T47D (cell line): ENCODE results near the gene TMEM233.

Experiments used
- DNase-seq, 2 experiments: peaks; one replicate each; pipeline versions ENCODE4 v3.0.0 to v3.0.0-alpha.2; 2011 to 2012; ENCODE audit warnings: low read depth in 1 of 2, low spot score in 1 of 2
- JUND ChIP-seq: IDR thresholded peaks from 2 replicates; pipeline ENCODE4 v1.6.1; 2012; ENCODE audit warnings: low read depth
- in situ Hi-C: cut with HindIII; loops from 2 replicates; pipeline ENCODE4 v1.10.0; 2016; ENCODE audit warnings: low sequenced_read_pairs, low pct_unique_long_range_greater_than_20kb

Gene TMEM233

DNA sequence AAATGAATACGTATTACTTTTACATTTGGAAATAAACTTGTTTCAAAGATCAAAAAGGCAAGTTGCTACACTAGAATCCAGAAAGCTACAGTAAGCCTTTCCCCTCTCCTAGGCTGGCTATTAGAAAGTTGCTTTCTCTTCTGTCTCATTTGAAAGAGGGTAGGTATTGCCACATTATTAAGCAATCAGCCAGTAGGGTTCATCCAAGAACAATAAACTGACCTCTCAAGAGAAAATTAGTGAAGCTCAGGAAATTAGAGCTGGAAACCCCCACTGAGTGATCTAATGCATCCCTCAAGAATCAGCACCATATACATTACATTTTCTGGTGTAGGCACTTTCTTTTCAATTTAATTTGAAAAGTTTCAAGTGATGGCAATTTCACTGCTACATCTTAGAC, 4.5 kb upstream of the TMEM233 start:
- DNase-seq: no peak
- in situ Hi-C loops: no loop called here
- TF ChIP-seq JUND: no peak

DNA sequence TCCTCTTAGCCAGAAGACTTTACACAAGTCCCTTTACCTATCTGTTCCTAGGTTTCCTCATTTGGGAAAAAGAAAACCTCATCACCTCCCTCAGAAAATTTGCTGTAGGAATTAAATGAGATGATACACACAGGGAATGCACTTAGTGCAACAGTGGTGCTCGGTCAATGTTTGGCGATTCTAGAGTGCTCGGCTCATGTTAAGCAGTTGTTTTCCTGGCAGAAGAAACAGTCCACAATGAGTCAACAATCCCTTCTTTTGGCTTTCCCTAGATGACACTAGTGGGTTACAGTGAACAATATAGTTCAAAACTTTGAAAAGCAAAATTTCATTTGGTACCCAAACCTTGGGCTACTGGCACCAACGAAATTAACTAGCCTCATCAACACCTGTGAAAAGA, 3.9 kb upstream of the TMEM233 start:
- in situ Hi-C loops: no loop called here
- DNase-seq: no peak
- no peak for TF ChIP-seq JUND

DNA sequence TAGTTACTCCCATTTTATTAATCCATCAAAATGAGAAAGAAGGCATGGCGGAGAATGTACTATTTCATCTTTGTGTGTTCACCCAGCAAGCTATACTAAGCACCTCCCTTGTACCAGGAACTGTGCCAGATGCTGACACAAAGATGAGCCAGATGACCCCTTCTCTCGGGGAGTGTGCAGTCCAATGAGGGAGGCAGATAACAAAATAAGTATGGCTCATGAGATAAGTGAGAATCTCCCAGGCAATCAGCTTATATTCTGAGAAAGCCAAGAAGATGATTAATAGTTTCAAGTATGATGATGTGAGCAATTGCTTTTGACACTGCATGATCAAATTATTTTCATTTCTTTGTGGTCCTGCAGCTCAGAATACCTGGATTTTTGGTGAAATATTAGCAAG, 1.3 kb upstream of the TMEM233 start:
- no peak for TF ChIP-seq JUND
- no peak for DNase-seq
- in situ Hi-C loops: no loop called here

DNA sequence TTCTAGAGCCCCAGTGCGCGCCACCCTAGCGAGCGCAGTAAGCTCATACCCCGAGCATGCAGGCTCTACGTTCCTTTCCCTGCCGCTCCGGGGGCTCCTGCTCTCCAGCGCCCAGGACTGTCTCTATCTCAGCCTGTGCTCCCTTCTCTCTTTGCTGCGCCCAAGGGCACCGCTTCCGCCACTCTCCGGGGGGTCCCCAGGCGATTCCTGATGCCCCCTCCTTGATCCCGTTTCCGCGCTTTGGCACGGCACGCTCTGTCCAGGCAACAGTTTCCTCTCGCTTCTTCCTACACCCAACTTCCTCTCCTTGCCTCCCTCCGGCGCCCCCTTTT, 791 bp downstream of the TMEM233 start:
- no peak for TF ChIP-seq JUND
- DNase-seq: no peak
- in situ Hi-C loops: no loop called here

DNA sequence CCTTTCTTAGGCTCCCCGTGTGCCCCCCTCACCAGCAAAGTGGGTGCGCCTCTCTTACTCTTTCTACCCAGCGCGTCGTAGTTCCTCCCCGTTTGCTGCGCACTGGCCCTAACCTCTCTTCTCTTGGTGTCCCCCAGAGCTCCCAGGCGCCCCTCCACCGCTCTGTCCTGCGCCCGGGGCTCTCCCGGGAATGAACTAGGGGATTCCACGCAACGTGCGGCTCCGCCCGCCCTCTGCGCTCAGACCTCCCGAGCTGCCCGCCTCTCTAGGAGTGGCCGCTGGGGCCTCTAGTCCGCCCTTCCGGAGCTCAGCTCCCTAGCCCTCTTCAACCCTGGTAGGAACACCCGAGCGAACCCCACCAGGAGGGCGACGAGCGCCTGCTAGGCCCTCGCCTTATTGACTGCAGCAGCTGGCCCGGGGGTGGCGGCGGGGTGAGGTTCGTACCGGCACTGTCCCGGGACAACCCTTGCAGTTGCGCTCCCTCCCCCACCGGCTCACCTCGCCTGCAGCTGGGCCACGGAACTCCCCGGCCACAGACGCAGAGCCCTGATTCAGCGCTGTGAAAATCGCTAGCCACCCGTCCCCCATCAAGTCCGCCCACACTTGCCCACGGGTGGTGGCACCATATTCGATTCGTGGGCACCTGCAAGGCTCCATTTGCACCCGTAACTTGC, 1.3 kb downstream of the TMEM233 start:
- DNase-seq: no peak
- in situ Hi-C loops: no loop called here
- TF ChIP-seq JUND: no peak

DNA sequence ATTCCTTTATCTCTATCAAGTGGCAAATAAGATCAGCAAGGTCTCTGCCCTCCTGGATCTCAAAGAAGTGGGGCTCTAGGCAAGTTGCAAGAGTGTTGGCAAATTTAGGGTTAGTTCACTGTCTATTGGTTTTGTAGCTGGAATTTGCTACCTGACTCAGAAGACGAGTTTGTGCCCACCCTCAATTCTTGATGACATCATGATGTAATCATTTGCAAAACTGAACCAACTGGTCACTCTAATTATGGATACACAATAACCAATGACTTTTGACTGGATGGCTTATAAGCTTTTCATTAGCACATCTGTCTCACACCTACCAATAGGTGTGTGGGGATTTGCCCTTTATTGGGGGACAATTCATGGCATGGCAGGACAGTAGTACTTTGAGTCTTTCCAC, 4.6 kb downstream of the TMEM233 start:
- DNase-seq: no peak
- TF ChIP-seq JUND: no peak
- in situ Hi-C loops: no loop called here

DNA sequence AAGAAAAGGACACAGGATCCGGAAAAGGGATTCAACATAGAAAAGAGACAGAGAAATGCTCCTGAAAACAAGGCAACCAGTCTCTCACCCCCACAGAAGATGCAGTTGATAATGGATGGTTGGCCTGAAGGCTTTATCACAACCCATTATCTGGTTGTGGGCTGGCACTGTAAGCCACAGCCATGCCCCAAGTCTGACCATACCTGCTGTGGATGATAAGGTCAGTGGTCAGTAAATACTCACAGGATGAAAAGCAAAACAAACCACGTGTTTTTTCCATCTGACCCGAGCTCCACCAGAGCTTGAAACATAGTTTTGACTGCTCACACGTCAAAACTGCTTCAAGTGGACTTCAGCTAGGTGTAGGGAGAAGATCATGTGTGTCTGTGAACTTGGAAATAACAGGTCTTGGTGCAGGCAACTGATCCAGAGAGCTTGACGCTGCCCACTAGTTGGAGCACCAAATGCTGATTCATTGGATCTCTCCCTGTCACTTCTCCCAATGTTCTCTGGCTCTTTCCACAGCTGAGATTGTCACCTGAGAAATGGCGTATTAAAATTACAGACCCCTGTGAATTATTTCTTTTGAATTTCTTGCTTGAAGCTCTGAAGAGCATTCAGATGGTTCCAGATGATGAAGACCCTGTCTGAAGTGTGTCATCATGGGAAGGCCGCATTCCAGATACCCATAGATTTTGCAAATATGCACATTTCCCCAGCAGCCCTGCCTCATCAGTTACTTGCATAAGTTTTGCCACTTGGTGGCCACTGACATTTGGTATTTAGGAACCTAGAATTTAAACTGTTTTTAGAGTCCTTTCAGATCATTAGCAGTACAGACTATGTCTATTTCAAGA, 8.5 kb downstream of the TMEM233 start:
- DNase-seq: no peak
- TF ChIP-seq JUND: no peak
- in situ Hi-C loops: no loop called here

DNA sequence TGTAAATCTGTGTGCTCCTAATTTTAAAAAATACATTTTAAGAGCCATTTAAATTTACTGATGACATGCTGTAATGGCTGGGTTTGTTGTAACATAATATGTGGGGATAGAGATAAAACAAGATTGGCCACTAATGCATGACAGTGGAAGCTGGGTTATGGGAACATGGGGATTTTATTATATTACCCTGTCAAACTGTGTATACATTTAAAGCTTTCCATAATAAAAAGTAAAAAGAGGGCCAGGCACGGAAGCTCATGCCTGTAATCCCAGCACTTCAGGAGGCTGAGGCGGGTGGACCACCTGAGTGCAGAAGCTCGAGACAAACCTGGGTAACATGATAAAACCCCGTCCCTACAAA, 9.1 kb downstream of the TMEM233 start:
- in situ Hi-C loops: no loop called here
- DNase-seq: no peak
- TF ChIP-seq JUND: no peak

DNA sequence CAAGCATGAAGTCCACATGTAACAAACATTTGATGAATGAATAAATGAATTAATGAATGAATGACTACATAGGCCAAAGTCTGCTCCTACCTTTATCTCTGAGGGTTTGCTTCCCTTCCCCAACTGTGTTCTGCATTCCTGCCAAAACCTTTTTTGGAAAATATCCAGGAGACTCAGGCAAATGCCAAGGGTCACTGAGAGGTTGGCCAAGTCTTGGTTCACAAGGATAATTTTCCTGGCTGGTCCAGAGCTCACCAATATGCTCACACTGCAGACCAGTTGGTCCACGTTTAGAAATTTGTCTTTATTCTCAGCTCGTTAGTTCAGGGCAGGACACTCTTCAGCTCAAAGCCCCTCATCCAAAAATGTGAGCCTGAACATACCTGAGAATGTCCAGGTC, 10.2 kb downstream of the TMEM233 start:
- in situ Hi-C loops: no loop called here
- TF ChIP-seq JUND: no peak
- no peak for DNase-seq

DNA sequence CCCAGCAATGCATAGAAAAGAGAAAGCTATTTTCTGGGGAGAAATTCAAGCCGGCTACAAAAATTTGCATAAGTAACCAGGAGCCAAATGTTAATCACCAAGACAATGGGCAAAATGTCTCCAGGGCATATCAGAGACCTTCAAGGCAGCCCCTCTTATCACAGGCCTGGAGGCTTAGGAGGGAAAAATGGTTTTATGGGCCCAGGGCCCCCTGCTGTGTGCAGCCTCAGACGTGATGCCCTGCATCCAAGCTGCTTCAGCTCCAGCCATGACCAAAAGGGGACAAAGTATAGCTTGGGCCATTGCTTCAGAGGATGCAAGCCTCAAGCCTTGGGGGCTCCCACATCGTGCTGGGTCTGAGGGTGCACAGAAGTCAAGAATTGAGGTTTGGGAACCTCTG, 15.8 kb downstream of the TMEM233 start:
- in situ Hi-C loops: no loop called here
- TF ChIP-seq JUND: no peak
- no peak for DNase-seq

DNA sequence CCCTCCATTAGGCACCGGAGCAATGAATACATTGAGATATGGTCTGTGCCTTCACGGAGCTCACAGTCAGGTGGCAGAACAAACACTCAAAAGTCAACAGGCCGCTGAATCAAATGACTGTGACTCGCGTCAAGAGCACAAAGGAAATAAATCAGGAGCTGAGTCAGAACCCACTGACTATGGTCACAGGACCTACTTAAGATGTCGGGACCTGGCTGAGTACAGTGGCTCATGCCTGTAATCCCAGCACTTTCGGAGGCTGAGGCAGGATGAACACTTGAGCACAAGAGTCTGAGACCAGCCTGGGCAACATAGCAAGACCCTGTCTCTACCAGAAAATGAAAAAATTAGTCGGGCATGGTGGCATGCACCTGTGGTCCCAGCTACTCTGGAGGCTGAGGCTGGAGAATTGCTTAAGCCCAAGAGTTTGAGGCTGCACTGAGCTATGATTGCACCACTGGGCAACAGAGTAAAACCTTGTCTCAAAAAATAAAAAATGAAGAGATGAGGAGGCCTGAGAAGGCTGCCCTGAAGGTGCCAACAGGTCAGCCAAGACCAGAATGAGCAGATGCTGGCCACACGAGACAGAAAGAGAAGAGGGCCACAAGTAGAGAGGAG, 19.9 kb downstream of the TMEM233 start:
- TF ChIP-seq JUND: no peak
- no peak for DNase-seq
- in situ Hi-C loops: no loop called here

DNA sequence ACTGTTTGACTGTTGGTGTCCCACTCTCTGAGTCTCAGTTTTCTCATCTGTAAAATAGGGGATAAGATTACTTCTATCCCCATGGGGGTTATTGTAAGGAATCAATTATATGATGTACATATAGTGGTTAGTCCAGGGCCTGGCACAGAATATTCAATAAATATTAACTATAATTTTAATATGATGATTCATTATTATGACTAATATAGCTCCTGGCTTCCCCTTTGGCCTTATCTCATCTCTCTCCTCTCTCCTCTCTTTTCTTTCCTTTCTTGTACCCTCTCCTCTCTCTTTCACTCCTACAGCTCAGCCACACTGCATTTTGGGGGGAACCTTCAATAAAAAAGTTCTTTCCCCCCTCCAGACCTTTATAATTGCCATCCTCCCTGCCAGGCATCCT, 21.1 kb downstream of the TMEM233 start:
- DNase-seq: no peak
- no peak for TF ChIP-seq JUND
- in situ Hi-C loops: no loop called here
